Thymus (tissue), 11 donors: ENCODE measurements around the gene TSPAN9. TPM values are rescaled to one million over a fixed set of nuclear protein-coding genes. Genes with fewer than 3 reads are reported as not detected.
A peak's percentile ranks its signal among the peaks of the same experiment; 100 is the strongest.

ENCODE experiments used
- DNase-seq, 9 donors: peaks; one replicate each; pipeline ENCODE4 v3.0.0-alpha.2; 2013; ENCODE audit warnings: low spot score in 9 of 9, low read depth in 6 of 9, missing footprints in 1 of 9
- H3K27ac ChIP-seq, 2 donors: one replicate each; pipeline ENCODE4 v1.5.1; 2013; ENCODE audit warnings: control low read depth in 1 of 2, low read depth in 1 of 2, low read length in 1 of 2, mild to moderate bottlenecking in 1 of 2, moderate library complexity in 1 of 2
- H3K27me3 ChIP-seq, 2 donors: one replicate each; pipeline ENCODE4 v1.5.1; 2013; ENCODE audit warnings: low read length in 1 of 2; ENCODE audit not compliant: control insufficient read depth in 2 of 2, insufficient read depth in 1 of 2
- H3K36me3 ChIP-seq, 2 donors: one replicate each; pipeline ENCODE4 v1.5.1; 2013; ENCODE audit warnings: low read length in 1 of 2, mild to moderate bottlenecking in 1 of 2, moderate library complexity in 1 of 2; ENCODE audit not compliant: control insufficient read depth in 2 of 2, insufficient read depth in 2 of 2
- H3K4me1 ChIP-seq, 2 donors: one replicate each; pipeline ENCODE4 v1.5.1; 2013; ENCODE audit warnings: low read length in 2 of 2; ENCODE audit not compliant: control insufficient read depth in 2 of 2, insufficient read depth in 2 of 2
- H3K4me3 ChIP-seq, 2 donors: one replicate each; pipeline ENCODE4 v1.5.1; 2013; ENCODE audit warnings: low read length in 2 of 2, control low read depth in 1 of 2, mild to moderate bottlenecking in 1 of 2
- H3K9me3 ChIP-seq, 2 donors: one replicate each; pipeline ENCODE4 v1.5.1; 2013; ENCODE audit warnings: low read length in 1 of 2, mild to moderate bottlenecking in 1 of 2; ENCODE audit not compliant: control insufficient read depth in 2 of 2, insufficient read depth in 1 of 2
- WGBS: extraction: QIAGEN DNeasy Blood & Tissue Kit; methylation state at CpG from one replicate; pipeline ENCODE4 v1.1.7; 2013; 5-methylcytosine and 5-hydroxymethylcytosine counted together
- polyA plus RNA-seq: library from polyadenylated mRNA; stranded (reverse); fragments of 200-250 nt; gene quantifications from one replicate; pipeline ENCODE4 v1.2.3, GENCODE V29; 2013
- total RNA-seq: library from RNA; stranded (reverse); fragments of 120-200 nt; gene quantifications from one replicate; pipeline ENCODE4 v1.2.4, GENCODE V29; 2013
- donor health status: healthy.

The TSPAN9 gene
- total and polyA plus RNA-seq, 2 donors, result 4.9 to 10.2 TPM

- Histone ChIP-seq H3K27ac (peak overlapping the region in 1 of 2 donors; percentile 6), H3K4me1 (no peaks in the 10 kb centered on the region)
- 63% methylated on average over 11 of the region's 11 CpGs for WGBS
Measured at GRCh38 chr12:3315201-3315661, 238.1 kb downstream of the TSPAN9 start.

GRCh38 chr12:3316776-3317480, 239.7 kb downstream of the TSPAN9 start:
- Histone ChIP-seq H3K27me3 (peaks cover 0 to 5% of the 10 kb centered on the region in 2 donors), H3K36me3 (no peaks in the 10 kb centered on the region), H3K9me3 (no peaks in the 10 kb centered on the region), H3K27ac (no peak overlapping the region), H3K4me3 (no peak overlapping the region), H3K4me1 (no peaks in the 10 kb centered on the region)
- 92% methylated on average over 12 of the region's 12 CpGs for WGBS
- DNase-seq, result no peak

More at GRCh38 chr12:3315201-3315661, 238.1 kb downstream of the TSPAN9 start:
- H3K9me3 ChIP-seq, result no peaks in the 10 kb centered on the region
- peak in 1 of 9 donors; percentile 15 for DNase-seq
- no peaks in the 10 kb centered on the region for H3K36me3 ChIP-seq
- H3K27me3 ChIP-seq, result peaks cover 0 to 6% of the 10 kb centered on the region in 2 donors
- no peak overlapping the region for H3K4me3 ChIP-seq

- no peaks in the 10 kb centered on the region for H3K36me3 ChIP-seq
- no peak overlapping the region for H3K4me3 ChIP-seq
- H3K27me3 ChIP-seq, result peaks cover 0 to 5% of the 10 kb centered on the region in 2 donors
- DNase-seq, result no peak
- WGBS, result 58% methylated on average over 4 of the region's 4 CpGs
- no peaks in the 10 kb centered on the region for H3K4me1 ChIP-seq
- no peak overlapping the region for H3K27ac ChIP-seq
- no peaks in the 10 kb centered on the region for H3K9me3 ChIP-seq
Measured at GRCh38 chr12:3317481-3317815, 240.3 kb downstream of the TSPAN9 start.

GRCh38 chr12:3317841-3318501, 240.8 kb downstream of the TSPAN9 start:
- 87% methylated on average over 13 of the region's 13 CpGs for WGBS
- Histone ChIP-seq H3K36me3 (no peaks in the 10 kb centered on the region), H3K27ac (no peak overlapping the region), H3K9me3 (no peaks in the 10 kb centered on the region), H3K4me1 (no peaks in the 10 kb centered on the region), H3K27me3 (peaks cover 0 to 5% of the 10 kb centered on the region in 2 donors), H3K4me3 (no peak overlapping the region)
- DNase-seq, result no peak

GRCh38 chr12:3319723-3320492, 242.7 kb downstream of the TSPAN9 start:
- 87% methylated on average over 17 of the region's 17 CpGs for WGBS
- no peak overlapping the region for H3K27ac ChIP-seq
- H3K9me3 ChIP-seq, result no peaks in the 10 kb centered on the region
- no peaks in the 10 kb centered on the region for H3K4me1 ChIP-seq
- H3K4me3 ChIP-seq, result no peak overlapping the region
- no peaks in the 10 kb centered on the region for H3K36me3 ChIP-seq
- DNase-seq, result no peak
- H3K27me3 ChIP-seq, result peaks cover 0 to 12% of the 10 kb centered on the region in 2 donors

- peaks cover 0 to 12% of the 10 kb centered on the region in 2 donors for H3K27me3 ChIP-seq
Measured at GRCh38 chr12:3320881-3321509, 243.8 kb downstream of the TSPAN9 start.

GRCh38 chr12:3321881-3322280, 244.7 kb downstream of the TSPAN9 start:
- WGBS, result 93% methylated on average over 2 of the region's 2 CpGs

More at GRCh38 chr12:3320881-3321509, 243.8 kb downstream of the TSPAN9 start:
- Histone ChIP-seq H3K4me1 (no peaks in the 10 kb centered on the region), H3K27ac (no peak overlapping the region), H3K36me3 (no peaks in the 10 kb centered on the region), H3K9me3 (no peaks in the 10 kb centered on the region), H3K4me3 (no peak overlapping the region)
- 94% methylated on average over 17 of the region's 17 CpGs for WGBS
- DNase-seq, result no peak

GRCh38 chr12:3323002-3323685, 246.0 kb downstream of the TSPAN9 start:
- H3K27ac ChIP-seq, result no peak overlapping the region
- H3K27me3 ChIP-seq, result peaks cover 0 to 12% of the 10 kb centered on the region in 2 donors
- DNase-seq, result no peak
- no peaks in the 10 kb centered on the region for H3K4me1 ChIP-seq
- H3K4me3 ChIP-seq, result no peak overlapping the region
- no peaks in the 10 kb centered on the region for H3K36me3 ChIP-seq
- no peaks in the 10 kb centered on the region for H3K9me3 ChIP-seq
- WGBS, result 97% methylated on average over 12 of the region's 12 CpGs

More at GRCh38 chr12:3321881-3322280, 244.7 kb downstream of the TSPAN9 start:
- Histone ChIP-seq H3K9me3 (no peaks in the 10 kb centered on the region), H3K27me3 (peaks cover 0 to 11% of the 10 kb centered on the region in 2 donors), H3K4me1 (no peaks in the 10 kb centered on the region), H3K27ac (no peak overlapping the region), H3K36me3 (no peaks in the 10 kb centered on the region), H3K4me3 (no peak overlapping the region)
- DNase-seq, result no peak
